Mucosa of descending colon (tissue), 3 donors: ENCODE measurements around the gene SCML1. TPM values are rescaled to one million over a fixed set of nuclear protein-coding genes. Genes with fewer than 3 reads are reported as not detected.

ENCODE experiments used
- ATAC-seq: fragments of 200-7000 bp; cut with Tn5 transposase; one replicate; pipeline ENCODE4 v1.9.1; 2020; ENCODE audit warnings: mild to moderate bottlenecking, moderate library complexity
- DNase-seq, 3 donors: peaks; one replicate each; pipeline ENCODE4 v3.0.0-alpha.2; 2020
- H3K36me3 ChIP-seq: fragments of 200-600 bp; one replicate; pipeline ENCODE4 v1.8.0; 2021; ENCODE audit warnings: low read depth, mild to moderate bottlenecking
- H3K4me1 ChIP-seq: fragments of 200-600 bp; one replicate; pipeline ENCODE4 v1.8.0; 2021; ENCODE audit warnings: low read depth, mild to moderate bottlenecking
- H3K4me3 ChIP-seq: fragments of 200-600 bp; one replicate; pipeline ENCODE4 v1.8.0; 2021; ENCODE audit warnings: mild to moderate bottlenecking
- H3K9me3 ChIP-seq: fragments of 200-600 bp; one replicate; pipeline ENCODE4 v1.8.0; 2021; ENCODE audit warnings: mild to moderate bottlenecking
- intact Hi-C, 2 donors: fragments of 100-400 bp; cut with DNase I in 1 of 2; cut with micrococcal nuclease in 1 of 2; formaldehyde crosslinking; loops; one replicate each; pipeline versions ENCODE4 v1.11.0 to v1.11.1; 2022; cut with DNase I, micrococcal nuclease
- total RNA-seq, 3 donors: library from RNA; stranded (reverse); fragmentation: NEBNext Ultra II Directional in 2 of 3; extraction: Animal tissue kit (Norgen Biotek cat#: 25700) in 2 of 3; gene quantifications; one replicate each; pipeline versions ENCODE4 v1.2.1 to v1.2.4, GENCODE V29; 2021 to 2023
- TF ChIP-seq, protein P1 (sequence below): fragments of 200-600 bp; IDR thresholded peaks from one replicate; pipeline ENCODE4 v1.8.0; 2022; ENCODE audit warnings: antibody characterized with exemption, mild to moderate bottlenecking
- donor health status: DM: no; HTN: no; CAD: no; lungs with moderate emphysema.
- donor health status: DM: no; HTN: no; CAD: no.
- donor health status: DM: no; HTN: yes; CAD: no.

SCML1 gene
- total RNA-seq, 3 donors from 2014 or later = 9.9 to 12.9 (median 11.5) TPM

DNA sequence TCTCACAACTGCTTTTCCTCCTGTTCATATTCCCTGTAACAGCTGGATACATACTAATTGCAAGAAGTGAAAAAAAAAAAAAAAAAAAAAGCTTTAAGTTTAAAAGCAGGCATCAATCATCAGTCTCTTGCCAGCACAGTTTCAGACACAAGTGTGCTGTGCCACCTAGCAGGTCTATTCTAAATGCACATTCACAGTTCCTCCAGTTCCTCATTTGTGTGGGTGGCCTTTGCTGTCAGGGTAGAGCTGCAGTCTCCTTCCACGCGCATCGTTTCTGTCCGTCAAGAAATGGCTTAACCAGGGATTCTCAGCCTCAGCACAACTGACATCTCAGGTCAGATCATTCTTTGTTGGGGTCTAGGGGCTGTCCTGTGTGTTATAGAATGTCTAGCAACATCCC lies 61.6 kb downstream of the SCML1 start:
- intact Hi-C loops = no loop called here
- TF ChIP-seq, protein P1, sequence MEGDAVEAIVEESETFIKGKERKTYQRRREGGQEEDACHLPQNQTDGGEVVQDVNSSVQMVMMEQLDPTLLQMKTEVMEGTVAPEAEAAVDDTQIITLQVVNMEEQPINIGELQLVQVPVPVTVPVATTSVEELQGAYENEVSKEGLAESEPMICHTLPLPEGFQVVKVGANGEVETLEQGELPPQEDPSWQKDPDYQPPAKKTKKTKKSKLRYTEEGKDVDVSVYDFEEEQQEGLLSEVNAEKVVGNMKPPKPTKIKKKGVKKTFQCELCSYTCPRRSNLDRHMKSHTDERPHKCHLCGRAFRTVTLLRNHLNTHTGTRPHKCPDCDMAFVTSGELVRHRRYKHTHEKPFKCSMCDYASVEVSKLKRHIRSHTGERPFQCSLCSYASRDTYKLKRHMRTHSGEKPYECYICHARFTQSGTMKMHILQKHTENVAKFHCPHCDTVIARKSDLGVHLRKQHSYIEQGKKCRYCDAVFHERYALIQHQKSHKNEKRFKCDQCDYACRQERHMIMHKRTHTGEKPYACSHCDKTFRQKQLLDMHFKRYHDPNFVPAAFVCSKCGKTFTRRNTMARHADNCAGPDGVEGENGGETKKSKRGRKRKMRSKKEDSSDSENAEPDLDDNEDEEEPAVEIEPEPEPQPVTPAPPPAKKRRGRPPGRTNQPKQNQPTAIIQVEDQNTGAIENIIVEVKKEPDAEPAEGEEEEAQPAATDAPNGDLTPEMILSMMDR = no peak
- no peak for ATAC-seq
- no peak for DNase-seq
- H3K9me3 ChIP-seq = no peaks in the 10 kb centered on the region
- H3K4me3 ChIP-seq = no peak overlapping the region
- H3K36me3 ChIP-seq = no peaks in the 10 kb centered on the region
- H3K4me1 ChIP-seq = no peaks in the 10 kb centered on the region

DNA sequence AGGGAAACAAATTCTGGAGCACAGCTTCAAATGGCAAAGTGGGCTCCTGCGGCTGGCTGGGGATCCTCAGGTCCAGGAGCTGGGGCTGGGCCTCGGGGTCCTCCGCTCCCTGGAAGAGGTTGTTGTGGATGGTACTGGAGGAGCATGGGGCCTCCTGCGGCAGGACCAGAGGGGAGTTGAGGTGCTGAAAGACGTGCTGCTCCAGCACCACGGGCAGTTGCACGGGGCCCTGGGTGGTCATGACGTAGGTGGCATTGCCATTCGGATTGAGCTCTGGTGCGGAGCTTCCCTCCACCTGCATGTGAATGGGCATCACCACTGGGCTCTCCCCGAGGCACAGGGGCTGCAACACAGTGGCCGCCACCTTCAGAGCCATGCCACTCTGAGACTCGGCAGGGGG lies 64.1 kb downstream of the SCML1 start:
- no peaks in the 10 kb centered on the region for H3K36me3 ChIP-seq
- intact Hi-C loops = no loop called here
- TF ChIP-seq, protein P1 = no peak
- H3K9me3 ChIP-seq = no peaks in the 10 kb centered on the region
- no peak overlapping the region for H3K4me3 ChIP-seq
- ATAC-seq = no peak
- H3K4me1 ChIP-seq = no peaks in the 10 kb centered on the region
- no peak for DNase-seq

DNA sequence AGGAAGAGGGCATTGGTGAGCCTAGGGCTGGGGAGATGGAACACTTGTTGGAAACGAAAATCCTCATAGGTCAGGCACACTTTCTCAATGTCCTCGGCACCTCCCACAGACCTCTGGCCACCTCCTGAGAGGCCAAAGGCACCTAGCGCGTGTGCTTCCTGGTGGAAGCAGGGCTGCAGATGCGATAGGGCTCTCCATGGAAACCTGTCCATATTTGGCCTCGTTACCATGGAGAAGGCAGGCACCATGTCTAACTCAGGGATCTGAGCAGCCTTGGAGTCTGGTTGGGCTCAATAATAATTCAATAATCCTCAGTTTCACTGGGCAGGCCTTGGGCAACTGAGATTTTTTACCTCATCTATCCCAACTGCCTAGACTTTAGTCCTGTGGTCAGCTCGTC lies 65.5 kb downstream of the SCML1 start:
- Histone ChIP-seq H3K4me3 (no peak overlapping the region), H3K36me3 (no peaks in the 10 kb centered on the region), H3K9me3 (no peaks in the 10 kb centered on the region), H3K4me1 (no peaks in the 10 kb centered on the region)
- TF ChIP-seq, protein P1 = no peak
- intact Hi-C loops = no loop called here
- DNase-seq = no peak
- ATAC-seq = no peak

DNA sequence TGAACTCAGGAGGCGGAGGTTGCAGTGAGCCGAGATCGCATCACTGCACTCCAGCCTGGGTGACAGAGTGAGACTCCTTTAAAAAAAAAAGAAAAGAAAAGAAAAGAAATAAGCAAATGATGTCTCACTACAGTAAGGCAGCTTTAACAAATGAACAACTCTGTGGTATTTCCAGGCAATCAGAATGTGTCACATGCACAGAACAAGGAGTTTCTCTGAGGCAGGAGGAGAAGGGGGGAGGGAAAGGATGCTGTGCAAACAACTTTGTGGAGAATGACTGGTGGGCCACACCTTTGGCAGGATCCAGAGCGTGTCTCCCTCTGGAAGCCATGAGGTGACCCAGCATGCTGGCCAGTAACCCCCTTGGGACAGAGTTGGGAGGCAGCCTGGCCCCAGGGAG lies 66.2 kb downstream of the SCML1 start:
- no peak for ATAC-seq
- no peaks in the 10 kb centered on the region for H3K4me1 ChIP-seq
- H3K4me3 ChIP-seq = no peak overlapping the region
- DNase-seq = no peak
- TF ChIP-seq, protein P1 = no peak
- intact Hi-C loops = no loop called here
- no peaks in the 10 kb centered on the region for H3K36me3 ChIP-seq
- no peaks in the 10 kb centered on the region for H3K9me3 ChIP-seq

Other genes starting within 250 kb of the SCML1 start
- 10 to 100 TPM in 1 of 3 donors, 1 to 10 TPM in 2; 3.6 to 20.7 (median 4.7) TPM for gene RAI2, start 123.8 kb downstream of the SCML1 start, total RNA-seq